GM23338 (cell line): Measurements from ENCODE around the gene ASPG. TPM values are rescaled to one million over a fixed set of nuclear protein-coding genes. Genes with fewer than 3 reads are reported as not detected.
A peak's percentile ranks its signal among the peaks of the same experiment; 100 is the strongest.

ENCODE experiments used
- ATAC-seq: fragments of 200-7000 bp; cut with Tn5 transposase; 3 replicates; pipeline ENCODE4 v1.9.1; 2020
- DNase-seq: peaks from one replicate; pipeline ENCODE4 v3.0.0-alpha.2; 2015; ENCODE audit warnings: low spot score
- H2AFZ ChIP-seq: fragments of 200-600 bp; sonication (generic); 2 replicates; pipeline ENCODE4 v1.8.0; 2016; ENCODE audit warnings: antibody characterized with exemption, mild to moderate bottlenecking, moderate library complexity
- H3F3A ChIP-seq: fragments of 200-600 bp; sonication (generic); replicated peaks from 2 replicates; pipeline ENCODE4 v1.8.0; 2017; ENCODE audit warnings: antibody characterized with exemption, mixed run types, low read depth
- H3K27ac ChIP-seq: fragments of 200-600 bp; sonication (generic); 2 replicates; pipeline ENCODE4 v1.6.1; 2016; ENCODE audit warnings: low read depth
- H3K27me3 ChIP-seq: fragments of 200-600 bp; sonication (generic); 2 replicates; pipeline ENCODE4 v1.8.0; 2016; ENCODE audit warnings: mild to moderate bottlenecking, mixed run types, moderate library complexity; ENCODE audit not compliant: insufficient read depth
- H3K36me3 ChIP-seq: fragments of 200-600 bp; sonication (generic); 2 replicates; pipeline ENCODE4 v1.8.0; 2016; ENCODE audit warnings: mild to moderate bottlenecking; ENCODE audit not compliant: insufficient read depth
- H3K4me1 ChIP-seq: fragments of 200-600 bp; sonication (generic); 2 replicates; pipeline ENCODE4 v1.8.0; 2016; ENCODE audit warnings: mild to moderate bottlenecking, moderate library complexity; ENCODE audit not compliant: insufficient read depth
- H3K4me2 ChIP-seq: fragments of 200-600 bp; sonication (generic); 2 replicates; pipeline ENCODE4 v1.7.1; 2017; ENCODE audit warnings: mixed run types
- H3K4me3 ChIP-seq: fragments of 200-600 bp; sonication (generic); 2 replicates; pipeline ENCODE4 v1.6.1; 2016; ENCODE audit warnings: mixed run types
- H3K79me2 ChIP-seq: fragments of 200-600 bp; sonication (generic); replicated peaks from 2 replicates; pipeline ENCODE4 v1.8.0; 2017; ENCODE audit warnings: mild to moderate bottlenecking; ENCODE audit not compliant: insufficient read depth
- H3K9me2 ChIP-seq: fragments of 200-600 bp; sonication (generic); 2 replicates; pipeline ENCODE4 v1.8.0; 2017; ENCODE audit not compliant: insufficient read depth
- H4K20me1 ChIP-seq: fragments of 200-600 bp; sonication (generic); replicated peaks from 2 replicates; pipeline ENCODE4 v1.8.0; 2017; ENCODE audit warnings: mild to moderate bottlenecking; ENCODE audit not compliant: insufficient read depth
- H3K27ac Mint-ChIP-seq: 2 replicates; pipeline ENCODE4 v1.8.0; 2020; ENCODE audit warnings: inconsistent platforms, mild to moderate bottlenecking, moderate library complexity, mixed read lengths
- H3K27me3 Mint-ChIP-seq: 3 replicates; pipeline ENCODE4 v1.8.0; 2022; ENCODE audit warnings: low read depth, mild to moderate bottlenecking, moderate library complexity, mixed read lengths, inconsistent platforms; ENCODE audit not compliant: insufficient read depth, poor library complexity
- H3K36me3 Mint-ChIP-seq: 3 replicates; pipeline ENCODE4 v1.8.0; 2021; ENCODE audit warnings: low read depth, mild to moderate bottlenecking, inconsistent platforms, moderate library complexity, mixed read lengths
- H3K4me1 Mint-ChIP-seq: 3 replicates; pipeline ENCODE4 v1.8.0; 2020; ENCODE audit warnings: mild to moderate bottlenecking, inconsistent platforms, mixed read lengths
- H3K4me3 Mint-ChIP-seq: 3 replicates; pipeline ENCODE4 v1.8.0; 2021; ENCODE audit warnings: moderate library complexity, mild to moderate bottlenecking, inconsistent platforms, mixed read lengths
- H3K9me3 Mint-ChIP-seq: 3 replicates; pipeline ENCODE4 v1.8.0; 2020; ENCODE audit warnings: moderate library complexity, mild to moderate bottlenecking, inconsistent platforms, mixed read lengths
- JUNB ChIP-seq: IDR thresholded peaks from one replicate; pipeline ENCODE4 v1.6.1; 2016; ENCODE audit warnings: antibody characterized with exemption; ENCODE audit not compliant: unreplicated experiment
- NANOG ChIP-seq: IDR thresholded peaks from 2 replicates; pipeline ENCODE4 v1.6.1; 2016; ENCODE audit warnings: antibody characterized with exemption, borderline replicate concordance
- POLR2AphosphoS5 ChIP-seq: IDR thresholded peaks from 2 replicates; pipeline ENCODE4 v1.6.1; 2016; ENCODE audit warnings: antibody characterized with exemption, low read depth
- STAT1 ChIP-seq: IDR thresholded peaks from one replicate; pipeline ENCODE4 v1.6.1; 2016; ENCODE audit warnings: antibody characterized with exemption; ENCODE audit not compliant: unreplicated experiment
- polyA plus RNA-seq: library from polyadenylated mRNA; unstranded; fragments of >200 nt; fragmentation: Nextera tagmentation; extraction: Ambion mirVana; gene quantifications from 2 replicates; pipeline ENCODE4 v1.2.1, GENCODE V29; 2016
- total RNA-seq: library from RNA; depleted of rRNA; stranded (reverse); fragments of >200 nt; shearing (Covaris generic); gene quantifications from 2 replicates; pipeline ENCODE4 v1.2.3, GENCODE V29; 2014
- TF ChIP-seq, protein P1 (sequence below): fragments of 250-450 bp; sonication (Bioruptor Pico); IDR thresholded peaks from 2 replicates; pipeline ENCODE4 v1.5.0; 2020; ENCODE audit warnings: mild to moderate bottlenecking, moderate library complexity
- TF ChIP-seq, protein P2 (sequence below): IDR thresholded peaks from one replicate; pipeline ENCODE4 v1.6.1; 2018; ENCODE audit warnings: antibody characterized with exemption; ENCODE audit not compliant: unreplicated experiment
- TF ChIP-seq, protein P3 (sequence below), 2 experiments: fragments of 200-600 bp in 1 of 2; sonication (generic) in 1 of 2; conservative IDR thresholded peaks; 2 replicates each; pipeline versions ENCODE4 v1.5.1 to v1.6.1; 2016 to 2017; ENCODE audit warnings: antibody characterized with exemption in 2 of 2, low read depth in 2 of 2, mild to moderate bottlenecking in 2 of 2, moderate library complexity in 1 of 2

ASPG gene
- total and polyA plus RNA-seq, 2 experiments from 2014 or later, result 0.61 to 6.2 TPM

DNA sequence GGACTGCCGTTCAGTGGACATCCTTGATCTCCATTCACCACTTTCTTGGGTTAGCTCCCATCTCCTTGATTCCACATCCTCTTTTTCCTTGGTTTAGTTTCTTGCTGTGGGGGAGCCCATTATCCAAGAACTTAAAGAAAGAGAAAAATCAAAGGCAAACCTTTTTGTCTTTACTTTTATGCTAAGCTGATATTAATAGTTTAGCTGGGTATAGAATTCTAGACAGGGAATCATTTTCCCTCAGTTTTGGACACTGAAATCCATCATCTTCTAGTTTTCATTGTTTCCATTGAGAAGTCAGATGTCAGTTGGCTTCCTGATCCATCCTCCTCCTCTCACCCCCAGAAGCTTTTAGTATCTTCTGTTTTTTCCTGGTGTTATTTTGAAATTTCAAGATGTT lies 44.1 kb downstream of the ASPG start:
- Mint-ChIP-seq H3K4me1 (0 out of 3 replicates have a peak, but pooled peaks cover 3% of the 10 kb centered on the region), H3K27me3 (peaks cover 18% of the 10 kb centered on the region), H3K4me3 (no peak overlapping the region), H3K36me3 (peaks cover 6% of the 10 kb centered on the region), H3K9me3 (peaks cover 49% of the 10 kb centered on the region), H3K27ac (no peak overlapping the region)
- Histone ChIP-seq H3K79me2 (no peaks in the 10 kb centered on the region), H3K9me2 (no peaks in the 10 kb centered on the region), H4K20me1 (no peaks in the 10 kb centered on the region), H3K27me3 (no peaks in the 10 kb centered on the region), H3K4me2 (no peak overlapping the region), H3F3A (no peaks in the 10 kb centered on the region), H3K4me3 (no peak overlapping the region), H3K27ac (no peak overlapping the region), H3K36me3 (no peaks in the 10 kb centered on the region), H2AFZ (no peak overlapping the region), H3K4me1 (no peaks in the 10 kb centered on the region; the same call in 1 of the 2 replicates)
- DNase-seq (no peak), ATAC-seq (no peak)
- TF ChIP-seq STAT1, result no peak
- TF ChIP-seq, protein P1, sequence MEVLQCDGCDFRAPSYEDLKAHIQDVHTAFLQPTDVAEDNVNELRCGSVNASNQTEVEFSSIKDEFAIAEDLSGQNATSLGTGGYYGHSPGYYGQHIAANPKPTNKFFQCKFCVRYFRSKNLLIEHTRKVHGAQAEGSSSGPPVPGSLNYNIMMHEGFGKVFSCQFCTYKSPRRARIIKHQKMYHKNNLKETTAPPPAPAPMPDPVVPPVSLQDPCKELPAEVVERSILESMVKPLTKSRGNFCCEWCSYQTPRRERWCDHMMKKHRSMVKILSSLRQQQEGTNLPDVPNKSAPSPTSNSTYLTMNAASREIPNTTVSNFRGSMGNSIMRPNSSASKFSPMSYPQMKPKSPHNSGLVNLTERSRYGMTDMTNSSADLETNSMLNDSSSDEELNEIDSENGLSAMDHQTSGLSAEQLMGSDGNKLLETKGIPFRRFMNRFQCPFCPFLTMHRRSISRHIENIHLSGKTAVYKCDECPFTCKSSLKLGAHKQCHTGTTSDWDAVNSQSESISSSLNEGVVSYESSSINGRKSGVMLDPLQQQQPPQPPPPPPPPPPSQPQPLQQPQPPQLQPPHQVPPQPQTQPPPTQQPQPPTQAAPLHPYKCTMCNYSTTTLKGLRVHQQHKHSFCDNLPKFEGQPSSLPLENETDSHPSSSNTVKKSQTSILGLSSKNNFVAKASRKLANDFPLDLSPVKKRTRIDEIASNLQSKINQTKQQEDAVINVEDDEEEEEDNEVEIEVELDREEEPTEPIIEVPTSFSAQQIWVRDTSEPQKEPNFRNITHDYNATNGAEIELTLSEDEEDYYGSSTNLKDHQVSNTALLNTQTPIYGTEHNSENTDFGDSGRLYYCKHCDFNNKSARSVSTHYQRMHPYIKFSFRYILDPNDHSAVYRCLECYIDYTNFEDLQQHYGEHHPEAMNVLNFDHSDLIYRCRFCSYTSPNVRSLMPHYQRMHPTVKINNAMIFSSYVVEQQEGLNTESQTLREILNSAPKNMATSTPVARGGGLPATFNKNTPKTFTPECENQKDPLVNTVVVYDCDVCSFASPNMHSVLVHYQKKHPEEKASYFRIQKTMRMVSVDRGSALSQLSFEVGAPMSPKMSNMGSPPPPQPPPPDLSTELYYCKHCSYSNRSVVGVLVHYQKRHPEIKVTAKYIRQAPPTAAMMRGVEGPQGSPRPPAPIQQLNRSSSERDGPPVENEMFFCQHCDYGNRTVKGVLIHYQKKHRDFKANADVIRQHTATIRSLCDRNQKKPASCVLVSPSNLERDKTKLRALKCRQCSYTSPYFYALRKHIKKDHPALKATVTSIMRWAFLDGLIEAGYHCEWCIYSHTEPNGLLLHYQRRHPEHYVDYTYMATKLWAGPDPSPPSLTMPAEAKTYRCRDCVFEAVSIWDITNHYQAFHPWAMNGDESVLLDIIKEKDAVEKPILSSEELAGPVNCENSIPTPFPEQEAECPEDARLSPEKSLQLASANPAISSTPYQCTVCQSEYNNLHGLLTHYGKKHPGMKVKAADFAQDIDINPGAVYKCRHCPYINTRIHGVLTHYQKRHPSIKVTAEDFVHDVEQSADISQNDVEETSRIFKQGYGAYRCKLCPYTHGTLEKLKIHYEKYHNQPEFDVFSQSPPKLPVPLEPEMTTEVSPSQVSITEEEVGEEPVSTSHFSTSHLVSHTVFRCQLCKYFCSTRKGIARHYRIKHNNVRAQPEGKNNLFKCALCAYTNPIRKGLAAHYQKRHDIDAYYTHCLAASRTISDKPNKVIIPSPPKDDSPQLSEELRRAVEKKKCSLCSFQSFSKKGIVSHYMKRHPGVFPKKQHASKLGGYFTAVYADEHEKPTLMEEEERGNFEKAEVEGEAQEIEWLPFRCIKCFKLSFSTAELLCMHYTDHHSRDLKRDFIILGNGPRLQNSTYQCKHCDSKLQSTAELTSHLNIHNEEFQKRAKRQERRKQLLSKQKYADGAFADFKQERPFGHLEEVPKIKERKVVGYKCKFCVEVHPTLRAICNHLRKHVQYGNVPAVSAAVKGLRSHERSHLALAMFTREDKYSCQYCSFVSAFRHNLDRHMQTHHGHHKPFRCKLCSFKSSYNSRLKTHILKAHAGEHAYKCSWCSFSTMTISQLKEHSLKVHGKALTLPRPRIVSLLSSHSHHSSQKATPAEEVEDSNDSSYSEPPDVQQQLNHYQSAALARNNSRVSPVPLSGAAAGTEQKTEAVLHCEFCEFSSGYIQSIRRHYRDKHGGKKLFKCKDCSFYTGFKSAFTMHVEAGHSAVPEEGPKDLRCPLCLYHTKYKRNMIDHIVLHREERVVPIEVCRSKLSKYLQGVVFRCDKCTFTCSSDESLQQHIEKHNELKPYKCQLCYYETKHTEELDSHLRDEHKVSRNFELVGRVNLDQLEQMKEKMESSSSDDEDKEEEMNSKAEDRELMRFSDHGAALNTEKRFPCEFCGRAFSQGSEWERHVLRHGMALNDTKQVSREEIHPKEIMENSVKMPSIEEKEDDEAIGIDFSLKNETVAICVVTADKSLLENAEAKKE (CRISPR knock-in tag), result no peak
- TF ChIP-seq JUNB, result no peak

DNA sequence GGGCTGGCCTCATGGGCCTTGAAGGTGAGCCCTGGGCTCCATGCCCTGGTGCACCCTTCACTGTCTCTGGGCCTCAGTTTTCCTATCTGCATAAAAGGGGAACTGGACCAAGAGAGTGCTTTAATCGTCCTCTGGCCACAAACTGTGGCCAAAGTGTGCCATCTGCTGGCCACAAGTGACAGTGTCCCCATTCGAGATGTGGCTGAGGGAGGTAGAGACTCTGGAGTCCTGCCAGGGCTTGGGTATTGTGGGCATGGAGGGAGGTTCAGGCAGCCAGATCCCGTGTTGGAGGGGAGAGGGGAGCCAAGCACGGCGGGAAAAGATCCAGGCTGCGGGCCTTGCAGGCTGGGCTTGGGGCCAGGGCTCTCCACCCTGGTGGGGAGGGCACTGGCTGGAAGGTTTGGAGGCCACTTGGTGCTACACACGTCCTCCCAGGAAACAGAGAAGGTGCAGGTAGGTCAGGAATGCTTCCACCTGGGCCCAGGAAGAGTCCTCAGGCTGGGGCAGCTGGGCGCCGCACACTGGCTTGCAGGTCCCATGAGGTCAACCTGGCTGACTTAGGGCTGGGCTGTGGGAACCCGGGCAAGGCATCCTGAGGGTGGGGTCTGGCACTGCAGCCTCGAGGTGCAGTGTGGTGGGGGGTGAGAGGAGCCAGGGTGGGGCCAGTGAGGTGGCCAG lies 45.6 kb downstream of the ASPG start:
- no peaks in the 10 kb centered on the region; the same call in 1 of the 2 replicates for H3K4me1 ChIP-seq
- H4K20me1 ChIP-seq, result no peaks in the 10 kb centered on the region
- no peak overlapping the region for H3K4me2 ChIP-seq
- H3K36me3 Mint-ChIP-seq, result peaks cover 2% of the 10 kb centered on the region
- ATAC-seq, result peak; percentile 39
- H3K4me1 Mint-ChIP-seq, result peaks cover 9% of the 10 kb centered on the region; the same call in 2 of the 3 replicates
- no peaks in the 10 kb centered on the region for H3K9me2 ChIP-seq
- no peaks in the 10 kb centered on the region for H3F3A ChIP-seq
- peaks cover 37% of the 10 kb centered on the region for H3K9me3 Mint-ChIP-seq
- H3K36me3 ChIP-seq, result no peaks in the 10 kb centered on the region
- TF ChIP-seq, protein P2, sequence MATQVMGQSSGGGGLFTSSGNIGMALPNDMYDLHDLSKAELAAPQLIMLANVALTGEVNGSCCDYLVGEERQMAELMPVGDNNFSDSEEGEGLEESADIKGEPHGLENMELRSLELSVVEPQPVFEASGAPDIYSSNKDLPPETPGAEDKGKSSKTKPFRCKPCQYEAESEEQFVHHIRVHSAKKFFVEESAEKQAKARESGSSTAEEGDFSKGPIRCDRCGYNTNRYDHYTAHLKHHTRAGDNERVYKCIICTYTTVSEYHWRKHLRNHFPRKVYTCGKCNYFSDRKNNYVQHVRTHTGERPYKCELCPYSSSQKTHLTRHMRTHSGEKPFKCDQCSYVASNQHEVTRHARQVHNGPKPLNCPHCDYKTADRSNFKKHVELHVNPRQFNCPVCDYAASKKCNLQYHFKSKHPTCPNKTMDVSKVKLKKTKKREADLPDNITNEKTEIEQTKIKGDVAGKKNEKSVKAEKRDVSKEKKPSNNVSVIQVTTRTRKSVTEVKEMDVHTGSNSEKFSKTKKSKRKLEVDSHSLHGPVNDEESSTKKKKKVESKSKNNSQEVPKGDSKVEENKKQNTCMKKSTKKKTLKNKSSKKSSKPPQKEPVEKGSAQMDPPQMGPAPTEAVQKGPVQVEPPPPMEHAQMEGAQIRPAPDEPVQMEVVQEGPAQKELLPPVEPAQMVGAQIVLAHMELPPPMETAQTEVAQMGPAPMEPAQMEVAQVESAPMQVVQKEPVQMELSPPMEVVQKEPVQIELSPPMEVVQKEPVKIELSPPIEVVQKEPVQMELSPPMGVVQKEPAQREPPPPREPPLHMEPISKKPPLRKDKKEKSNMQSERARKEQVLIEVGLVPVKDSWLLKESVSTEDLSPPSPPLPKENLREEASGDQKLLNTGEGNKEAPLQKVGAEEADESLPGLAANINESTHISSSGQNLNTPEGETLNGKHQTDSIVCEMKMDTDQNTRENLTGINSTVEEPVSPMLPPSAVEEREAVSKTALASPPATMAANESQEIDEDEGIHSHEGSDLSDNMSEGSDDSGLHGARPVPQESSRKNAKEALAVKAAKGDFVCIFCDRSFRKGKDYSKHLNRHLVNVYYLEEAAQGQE, result no peak
- TF ChIP-seq STAT1 (no peak), NANOG (no peak), POLR2AphosphoS5 (no peak)
- TF ChIP-seq, protein P3, sequence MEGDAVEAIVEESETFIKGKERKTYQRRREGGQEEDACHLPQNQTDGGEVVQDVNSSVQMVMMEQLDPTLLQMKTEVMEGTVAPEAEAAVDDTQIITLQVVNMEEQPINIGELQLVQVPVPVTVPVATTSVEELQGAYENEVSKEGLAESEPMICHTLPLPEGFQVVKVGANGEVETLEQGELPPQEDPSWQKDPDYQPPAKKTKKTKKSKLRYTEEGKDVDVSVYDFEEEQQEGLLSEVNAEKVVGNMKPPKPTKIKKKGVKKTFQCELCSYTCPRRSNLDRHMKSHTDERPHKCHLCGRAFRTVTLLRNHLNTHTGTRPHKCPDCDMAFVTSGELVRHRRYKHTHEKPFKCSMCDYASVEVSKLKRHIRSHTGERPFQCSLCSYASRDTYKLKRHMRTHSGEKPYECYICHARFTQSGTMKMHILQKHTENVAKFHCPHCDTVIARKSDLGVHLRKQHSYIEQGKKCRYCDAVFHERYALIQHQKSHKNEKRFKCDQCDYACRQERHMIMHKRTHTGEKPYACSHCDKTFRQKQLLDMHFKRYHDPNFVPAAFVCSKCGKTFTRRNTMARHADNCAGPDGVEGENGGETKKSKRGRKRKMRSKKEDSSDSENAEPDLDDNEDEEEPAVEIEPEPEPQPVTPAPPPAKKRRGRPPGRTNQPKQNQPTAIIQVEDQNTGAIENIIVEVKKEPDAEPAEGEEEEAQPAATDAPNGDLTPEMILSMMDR (conservative IDR thresholded peaks at IDR 0.05; ENCODE audit: low read depth in 2 of 2), result peak; percentile 89 to 98
- peak; percentile 69 for DNase-seq
- no peak overlapping the region for H2AFZ ChIP-seq
- peaks cover 11% of the 10 kb centered on the region for H3K27me3 ChIP-seq
- H3K27me3 Mint-ChIP-seq, result peaks cover 29% of the 10 kb centered on the region
- no peak overlapping the region for H3K27ac Mint-ChIP-seq
- no peak overlapping the region for H3K27ac ChIP-seq
- H3K4me3 Mint-ChIP-seq, result no peak overlapping the region
- H3K79me2 ChIP-seq, result no peaks in the 10 kb centered on the region
- H3K4me3 ChIP-seq, result no peak overlapping the region
